ENCODE data around the gene NUP153. TPM values are rescaled to one million over a fixed set of nuclear protein-coding genes. Genes with fewer than 3 reads are reported as not detected.

NUP153 gene
- total and polyA plus RNA-seq, 2 of the 8 experiments (the other 6 are each of a cell fraction or from before 2014, with no cell fraction given), result 47.0 to 84.8 TPM

GRCh38 chr6:17688481-17688880, 18.2 kb downstream of the NUP153 start (continued):
- no peak for TF ChIP-seq RXRA (IDR thresholded peaks at IDR 0.05; ENCODE audit: insufficient read depth, low read depth, low read length)
